ENCODE results near the gene PRKCSH.
A peak's percentile ranks its signal among the peaks of the same experiment; 100 is the strongest.

- TF ChIP-seq POLR2AphosphoS5 (IDR thresholded peaks at IDR 0.05) (peak in 1 of 2 donors; percentile 24), EP300 (IDR thresholded peaks at IDR 0.05) (no peak), POLR2A (IDR thresholded peaks at IDR 0.05; ENCODE audit: low read depth) (no peak)
- TF ChIP-seq, protein P1, sequence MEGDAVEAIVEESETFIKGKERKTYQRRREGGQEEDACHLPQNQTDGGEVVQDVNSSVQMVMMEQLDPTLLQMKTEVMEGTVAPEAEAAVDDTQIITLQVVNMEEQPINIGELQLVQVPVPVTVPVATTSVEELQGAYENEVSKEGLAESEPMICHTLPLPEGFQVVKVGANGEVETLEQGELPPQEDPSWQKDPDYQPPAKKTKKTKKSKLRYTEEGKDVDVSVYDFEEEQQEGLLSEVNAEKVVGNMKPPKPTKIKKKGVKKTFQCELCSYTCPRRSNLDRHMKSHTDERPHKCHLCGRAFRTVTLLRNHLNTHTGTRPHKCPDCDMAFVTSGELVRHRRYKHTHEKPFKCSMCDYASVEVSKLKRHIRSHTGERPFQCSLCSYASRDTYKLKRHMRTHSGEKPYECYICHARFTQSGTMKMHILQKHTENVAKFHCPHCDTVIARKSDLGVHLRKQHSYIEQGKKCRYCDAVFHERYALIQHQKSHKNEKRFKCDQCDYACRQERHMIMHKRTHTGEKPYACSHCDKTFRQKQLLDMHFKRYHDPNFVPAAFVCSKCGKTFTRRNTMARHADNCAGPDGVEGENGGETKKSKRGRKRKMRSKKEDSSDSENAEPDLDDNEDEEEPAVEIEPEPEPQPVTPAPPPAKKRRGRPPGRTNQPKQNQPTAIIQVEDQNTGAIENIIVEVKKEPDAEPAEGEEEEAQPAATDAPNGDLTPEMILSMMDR (IDR thresholded peaks at IDR 0.05): peak; percentile 53 to 74 (median 68)
These were observed 61.1 kb downstream of the PRKCSH start for GRCh38 chr19:11496391-11497163.

All from esophagus muscularis mucosa (tissue), 4 donors.